ENCODE measurements around the gene RNLS.

RNLS gene

GRCh38 chr10:88551246-88551645 is 31.9 kb downstream of the RNLS start:
- no peak for DNase-seq

DNA sequence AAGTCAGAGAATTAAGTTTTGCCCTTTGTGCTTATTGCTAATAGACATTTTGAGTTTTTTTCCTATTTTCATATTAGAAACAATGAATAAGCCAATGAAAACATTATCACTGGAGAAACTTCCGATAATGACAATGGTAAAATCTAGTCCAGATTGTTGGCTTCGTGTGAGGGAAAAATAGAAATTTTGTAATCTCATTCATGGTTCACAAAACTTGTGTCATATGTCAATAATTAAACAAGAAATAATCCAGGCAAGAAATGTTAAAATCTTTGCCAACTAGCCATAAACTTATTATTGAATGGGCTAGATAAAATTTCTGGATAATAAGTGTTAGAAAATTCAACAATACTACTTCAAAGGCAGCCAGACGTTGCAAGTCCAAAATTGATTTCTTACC is 36.6 kb downstream of the RNLS start:
- no peak for DNase-seq

DNA sequence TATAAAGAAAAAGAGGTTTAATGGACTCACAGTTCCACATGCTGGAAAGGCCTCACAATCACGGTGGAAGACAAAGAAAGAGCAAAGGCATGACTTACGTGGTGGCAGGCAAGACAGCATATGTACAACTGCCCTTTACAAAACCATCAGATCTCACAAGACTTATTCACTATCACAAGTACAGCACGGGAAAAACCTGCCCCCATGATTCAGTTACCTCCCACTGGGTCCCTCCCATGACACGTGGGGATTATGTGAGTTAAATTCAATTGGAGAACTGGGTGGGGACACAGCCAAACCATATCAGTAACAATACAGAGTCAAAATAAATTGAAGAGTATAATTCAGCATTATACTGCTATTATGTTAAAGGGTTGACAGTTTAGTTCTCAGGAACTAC is 37.8 kb downstream of the RNLS start:
- DNase-seq: no peak

DNA sequence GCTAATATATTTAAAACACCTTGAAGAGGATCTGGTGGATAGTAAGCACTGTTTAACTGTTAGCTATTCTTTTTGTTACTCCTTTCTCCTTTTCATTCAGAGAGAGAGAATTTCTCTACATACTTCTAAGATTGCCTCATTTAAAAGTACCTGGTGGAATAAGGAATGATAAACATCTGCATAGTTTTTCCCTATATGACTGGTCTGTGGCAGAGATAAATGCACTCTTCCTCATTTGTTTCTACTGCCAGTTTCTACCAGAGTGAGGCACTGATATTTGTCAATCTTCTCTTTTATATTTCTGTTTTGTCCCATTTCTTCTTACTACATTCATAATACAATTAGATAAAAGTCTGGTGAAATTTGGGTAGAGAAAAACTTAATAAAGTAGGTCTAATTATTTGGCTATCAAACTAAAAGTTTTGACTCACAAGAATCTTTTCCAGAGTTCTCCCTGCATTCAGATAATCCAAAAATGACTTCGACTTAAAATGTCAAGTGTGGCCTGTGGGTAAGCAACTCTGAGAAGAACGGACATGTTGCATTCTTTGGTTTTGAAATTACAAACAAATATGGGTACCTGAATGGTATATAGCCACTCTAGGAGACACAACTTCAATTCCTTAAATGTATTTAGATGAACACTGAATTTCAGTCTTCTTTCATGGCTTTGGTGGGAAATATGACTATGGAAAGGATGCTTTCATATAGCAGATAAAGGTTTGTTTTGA is 38.8 kb downstream of the RNLS start:
- no peak for DNase-seq

- no peak for DNase-seq
Observed at GRCh38 chr10:88542522-88542921, 40.6 kb downstream of the RNLS start.

DNA sequence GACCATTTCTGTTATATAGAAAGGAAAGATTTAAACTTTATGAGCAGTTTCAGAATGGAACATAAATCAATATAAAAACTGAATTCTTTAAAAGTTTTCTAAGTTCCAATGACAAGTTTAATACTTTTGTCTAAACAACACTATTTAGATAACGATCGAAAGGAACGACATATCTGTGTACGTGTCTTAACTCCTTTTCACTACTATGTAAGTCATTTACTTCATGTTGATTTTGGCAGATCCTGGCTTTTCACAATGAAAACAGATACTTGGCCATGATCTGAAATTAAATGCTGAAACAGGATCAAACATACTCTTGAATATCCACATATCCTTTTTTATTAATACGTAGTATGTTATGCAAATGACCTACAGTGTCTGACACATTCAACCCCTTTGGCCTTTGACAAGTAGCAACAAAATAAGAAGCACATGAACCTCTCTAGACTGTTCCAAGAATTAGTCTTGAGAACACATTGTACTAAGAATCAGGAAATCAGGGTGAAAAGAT is 41.9 kb downstream of the RNLS start:
- no peak for DNase-seq

- no peak for DNase-seq
Observed at GRCh38 chr10:88540351-88540750, 42.8 kb downstream of the RNLS start.

DNA sequence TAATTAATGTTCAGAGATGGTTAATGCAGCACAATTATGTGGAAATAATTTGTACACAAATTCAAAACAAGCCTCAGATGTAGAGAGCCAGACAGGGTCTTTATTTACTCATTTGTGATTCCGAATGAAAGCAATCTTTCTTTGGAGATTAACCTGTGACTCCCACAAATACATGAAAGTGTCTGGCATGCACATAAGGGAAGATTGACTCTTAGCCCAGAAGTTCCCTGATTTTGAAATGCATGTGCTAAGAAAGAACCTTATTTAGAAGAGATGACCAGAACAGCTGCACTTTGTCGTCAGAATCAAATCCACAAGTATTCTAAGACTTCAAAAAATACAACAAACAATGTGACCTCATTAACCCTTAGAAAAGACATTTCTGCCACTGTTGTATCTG is 45.1 kb downstream of the RNLS start:
- no peak for DNase-seq

- DNase-seq: no peak
Observed at GRCh38 chr10:88537322-88537721, 45.8 kb downstream of the RNLS start.

DNA sequence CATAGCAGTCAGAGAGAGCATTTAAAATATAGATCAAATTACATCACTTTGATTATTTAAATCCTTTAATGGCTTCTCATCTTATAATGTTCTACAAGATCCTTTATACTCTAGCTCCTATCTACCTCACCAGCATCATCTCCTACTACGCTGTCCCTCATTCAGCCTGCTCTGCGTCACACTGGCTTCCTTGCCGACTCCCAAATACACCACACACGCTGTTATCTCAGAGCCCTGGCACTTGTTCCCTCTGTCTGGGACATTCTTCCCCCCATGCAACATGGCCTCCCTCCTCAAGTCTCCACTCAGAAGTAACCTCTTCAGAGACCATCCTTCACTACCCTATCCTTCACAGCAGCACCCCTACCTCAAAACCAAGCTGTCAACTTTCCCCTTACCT is 46.7 kb downstream of the RNLS start:
- no peak for DNase-seq

GRCh38 chr10:88534072-88534665 is 48.9 kb downstream of the RNLS start:
- DNase-seq: no peak

- DNase-seq: no peak
Observed at GRCh38 chr10:88531392-88532052, 51.6 kb downstream of the RNLS start.

DNA sequence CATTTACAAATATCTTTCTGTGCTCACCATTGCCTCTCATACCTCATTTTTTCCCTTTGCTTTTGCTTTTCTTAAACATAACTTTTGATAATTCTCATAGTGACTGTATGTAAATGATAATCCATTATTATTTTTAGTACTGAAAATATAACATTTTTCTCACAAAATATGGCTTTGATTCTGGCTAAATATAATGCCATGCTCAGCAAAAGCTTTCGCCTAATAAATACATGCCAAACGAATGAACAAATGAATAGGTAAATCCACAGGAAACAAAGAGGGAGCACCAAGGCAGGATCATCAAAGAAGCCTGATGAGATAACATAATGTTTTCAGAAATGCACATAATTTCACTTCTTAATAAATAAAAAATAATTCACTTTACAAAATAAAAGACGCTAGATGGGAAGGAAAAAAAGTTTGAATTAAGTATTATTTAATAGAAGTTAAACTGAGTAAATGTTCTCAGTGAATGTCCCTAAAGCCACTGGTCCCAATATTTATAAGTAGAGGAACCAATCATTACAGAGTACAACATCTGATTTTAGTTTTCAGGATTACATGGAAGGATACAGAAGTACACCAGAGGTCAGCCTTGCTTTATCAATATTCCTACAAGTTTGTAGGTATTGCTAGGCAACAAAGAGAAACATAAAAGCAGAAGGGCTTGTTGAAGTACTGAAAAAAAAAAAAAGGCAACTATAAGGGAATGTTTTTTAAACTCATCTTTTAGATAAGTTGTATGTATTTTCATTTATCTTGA is 52.3 kb downstream of the RNLS start:
- no peak for DNase-seq

DNA sequence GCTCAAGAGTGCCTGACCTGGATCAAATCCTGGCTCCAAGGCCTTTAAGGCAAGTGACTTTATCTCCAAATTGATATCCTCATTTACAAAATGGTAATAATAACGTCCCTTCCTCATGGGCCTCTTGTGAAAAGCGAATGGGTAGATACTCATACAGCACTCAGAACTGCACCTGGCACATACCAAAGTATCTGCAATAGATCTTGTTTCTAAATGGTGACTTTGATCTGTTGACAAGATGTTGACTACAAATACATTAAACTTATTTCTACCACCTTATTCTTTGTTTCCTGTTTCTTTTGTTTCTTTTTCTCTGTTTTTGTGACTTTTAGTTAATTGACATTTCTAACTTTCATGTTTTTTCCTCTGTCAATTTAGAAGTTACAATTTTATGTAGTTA is 53.0 kb downstream of the RNLS start:
- DNase-seq: no peak

- DNase-seq: no peak
Observed at GRCh38 chr10:88528806-88529570, 54.1 kb downstream of the RNLS start.

DNA sequence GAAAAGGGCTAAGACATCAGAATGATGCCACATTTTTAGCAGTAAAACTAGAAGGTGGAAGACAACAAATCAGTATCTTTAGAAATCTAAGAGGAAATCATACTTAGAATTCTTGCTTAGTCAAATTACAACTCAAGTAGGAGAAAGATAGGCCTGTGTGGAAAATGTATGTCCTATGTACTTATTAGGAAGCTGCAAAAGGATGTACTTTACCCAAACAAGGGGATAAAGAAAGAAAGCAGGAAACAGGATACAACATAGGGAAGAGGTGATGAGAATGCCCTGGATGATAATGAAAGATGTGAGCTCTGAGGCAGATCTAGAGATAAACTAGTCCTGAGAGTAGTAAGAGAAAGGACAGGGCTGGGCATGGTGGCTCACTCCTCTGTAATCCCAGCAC is 54.9 kb downstream of the RNLS start:
- no peak for DNase-seq

DNA sequence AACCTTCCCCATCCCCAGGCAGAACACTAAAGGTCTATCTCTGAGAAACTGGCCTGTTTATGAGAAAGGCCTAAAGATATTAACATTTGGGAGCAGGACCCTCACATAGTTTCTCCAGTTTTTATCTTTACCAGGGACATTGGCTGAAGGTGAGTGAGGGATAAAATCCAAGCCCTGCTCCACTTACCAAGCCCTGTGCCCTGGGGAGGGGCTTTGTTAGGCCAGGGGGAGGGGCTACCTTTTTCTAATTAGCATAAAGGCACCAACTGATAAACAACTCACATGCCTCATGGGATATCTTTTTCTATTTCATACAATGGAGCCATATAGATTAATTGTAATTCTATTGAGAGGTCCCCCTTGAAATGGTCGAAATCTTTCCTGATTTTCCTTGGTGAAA is 55.9 kb downstream of the RNLS start:
- no peak for DNase-seq

DNA sequence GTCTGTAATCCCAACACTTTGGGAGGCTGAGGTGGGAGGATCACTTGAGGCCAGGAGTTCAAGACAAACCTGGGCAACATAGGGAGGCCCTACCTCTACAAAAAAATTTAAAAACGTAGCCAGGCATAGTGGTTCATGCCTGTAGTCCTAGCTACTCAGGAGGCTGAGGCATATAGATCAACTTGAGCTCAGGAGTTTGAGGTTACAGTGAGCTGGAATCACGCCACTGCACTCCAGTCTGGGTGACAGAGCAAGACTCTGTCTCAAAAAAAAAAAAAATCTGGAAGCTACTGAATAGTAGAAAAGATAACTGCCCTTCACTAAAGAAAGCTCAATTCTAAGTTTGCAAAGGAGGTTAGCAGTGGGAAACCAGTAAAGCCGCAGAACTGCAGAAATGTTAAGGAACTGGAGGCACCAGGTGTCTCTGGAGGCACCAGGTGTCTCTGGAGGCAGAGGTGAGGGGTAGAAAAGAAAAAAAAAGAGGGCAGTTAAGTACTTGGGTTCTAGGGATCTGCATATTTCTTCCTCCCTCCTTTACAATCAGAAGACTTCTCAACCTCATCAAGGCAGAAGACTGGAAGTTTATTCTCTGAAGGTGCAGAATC is 56.5 kb downstream of the RNLS start:
- DNase-seq: no peak

DNA sequence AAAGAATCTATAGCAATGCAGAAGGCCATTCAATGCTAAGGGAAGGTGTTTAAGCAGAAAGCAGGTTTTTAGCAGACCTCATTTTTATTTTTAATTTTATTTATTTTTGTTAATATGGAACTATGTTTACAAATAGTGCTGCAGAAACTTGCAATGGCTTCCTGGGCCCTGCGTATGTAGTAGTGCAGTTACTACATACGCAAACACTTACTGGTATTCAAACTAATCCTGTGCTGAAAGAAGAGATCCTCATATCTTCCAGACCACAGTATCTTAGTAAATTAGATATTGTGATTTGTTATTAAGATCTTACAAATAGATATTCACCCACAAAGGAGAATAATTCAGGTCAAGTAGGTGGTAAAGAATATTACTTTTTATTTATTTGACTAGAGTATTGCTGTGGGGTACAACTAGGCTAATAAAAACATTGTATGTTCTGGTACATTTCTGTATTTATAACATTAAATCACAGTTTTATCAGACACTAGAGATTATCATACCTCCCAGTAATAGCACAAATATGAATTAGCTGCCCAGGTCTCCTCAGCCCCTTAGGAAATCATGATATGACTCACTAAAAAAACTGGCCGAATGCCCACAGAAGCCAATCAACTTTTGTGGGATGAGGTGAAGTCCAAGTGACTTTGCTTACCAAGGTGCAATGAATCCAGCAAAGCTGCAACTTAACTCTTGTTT is 57.6 kb downstream of the RNLS start:
- no peak for DNase-seq

- DNase-seq: no peak
Observed at GRCh38 chr10:88523739-88524400, 59.2 kb downstream of the RNLS start.

DNA sequence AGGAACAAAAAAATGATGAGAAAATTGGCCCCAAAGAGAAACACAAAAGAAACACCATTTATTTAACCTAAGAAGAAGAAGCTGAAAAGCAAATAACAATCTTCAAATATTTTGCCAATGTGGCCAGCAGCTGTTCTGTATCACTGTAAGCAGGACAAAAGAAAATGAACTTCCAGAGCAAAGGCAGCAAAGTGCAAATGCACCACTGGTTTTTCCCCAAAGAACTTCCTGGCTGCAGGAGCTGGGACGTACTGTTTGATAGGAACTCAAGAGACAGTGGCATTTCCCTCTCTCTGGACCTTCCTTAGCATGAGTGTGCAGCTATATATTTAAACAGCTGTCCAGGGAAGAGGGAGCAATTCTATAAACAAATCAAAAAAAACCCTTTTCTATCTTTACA is 60.4 kb downstream of the RNLS start:
- DNase-seq: no peak
